Measurements from ENCODE around the gene ZC3HAV1L.
"Not testable (repeated sequence)": the region's sequence is repeated elsewhere in the genome, so short reads cannot be mapped to it uniquely, and the experiment has no call there.

ZC3HAV1L gene

GRCh38 chr7:139035586-139036353, at the start of gene ZC3HAV1L:
Gene ZC3HAV1L, minus strand, starts transcription at chr7:139036042. Its CDS starts 25 bp downstream, at chr7:139036017.
- DNase-seq (ENCODE audit: low read depth in 1 of 2, low spot score in 1 of 2): peak; percentile 28 to 35

- DNase-seq (ENCODE audit: low read depth in 1 of 2, low spot score in 1 of 2): no peak
Measured at GRCh38 chr7:139084709-139085108, 48.9 kb upstream of the ZC3HAV1L start.

- no peak for DNase-seq (ENCODE audit: low read depth in 1 of 2, low spot score in 1 of 2)
Measured at GRCh38 chr7:139081584-139081983, 45.7 kb upstream of the ZC3HAV1L start.

- no peak for DNase-seq (ENCODE audit: low read depth in 1 of 2, low spot score in 1 of 2)
Measured at GRCh38 chr7:139080905-139081304, 45.1 kb upstream of the ZC3HAV1L start.

GRCh38 chr7:139079861-139080260, 44.0 kb upstream of the ZC3HAV1L start:
- DNase-seq (ENCODE audit: low read depth in 1 of 2, low spot score in 1 of 2): no peak

- no peak for DNase-seq (ENCODE audit: low read depth in 1 of 2, low spot score in 1 of 2)
Measured at GRCh38 chr7:139078911-139079310, 43.1 kb upstream of the ZC3HAV1L start.

- no peak for DNase-seq (ENCODE audit: low read depth in 1 of 2, low spot score in 1 of 2)
Measured at GRCh38 chr7:139078399-139078798, 42.6 kb upstream of the ZC3HAV1L start.

- DNase-seq (ENCODE audit: low read depth in 1 of 2, low spot score in 1 of 2): not testable (repeated sequence)
Measured at GRCh38 chr7:139077706-139078105, 41.9 kb upstream of the ZC3HAV1L start.

GRCh38 chr7:139075871-139076686, 40.2 kb upstream of the ZC3HAV1L start:
- DNase-seq (ENCODE audit: low read depth in 1 of 2, low spot score in 1 of 2): no peak

GRCh38 chr7:139075031-139075652, 39.3 kb upstream of the ZC3HAV1L start:
- peak; percentile 28 to 72 for DNase-seq (ENCODE audit: low read depth in 1 of 2, low spot score in 1 of 2)

- no peak for DNase-seq (ENCODE audit: low read depth in 1 of 2, low spot score in 1 of 2)
Measured at GRCh38 chr7:139072796-139073195, 37.0 kb upstream of the ZC3HAV1L start.

GRCh38 chr7:139071680-139072079, 35.8 kb upstream of the ZC3HAV1L start:
- DNase-seq (ENCODE audit: low read depth in 1 of 2, low spot score in 1 of 2): no peak

GRCh38 chr7:139068544-139069399, 32.9 kb upstream of the ZC3HAV1L start:
- no peak for DNase-seq (ENCODE audit: low read depth in 1 of 2, low spot score in 1 of 2)

- DNase-seq (ENCODE audit: low read depth in 1 of 2, low spot score in 1 of 2): no peak
Measured at GRCh38 chr7:139066315-139066714, 30.5 kb upstream of the ZC3HAV1L start.

GRCh38 chr7:139065323-139065722, 29.5 kb upstream of the ZC3HAV1L start:
- DNase-seq (ENCODE audit: low read depth in 1 of 2, low spot score in 1 of 2): no peak

- no peak for DNase-seq (ENCODE audit: low read depth in 1 of 2, low spot score in 1 of 2)
Measured at GRCh38 chr7:139061416-139061815, 25.6 kb upstream of the ZC3HAV1L start.

- no peak for DNase-seq (ENCODE audit: low read depth in 1 of 2, low spot score in 1 of 2)
Measured at GRCh38 chr7:139060695-139061237, 24.9 kb upstream of the ZC3HAV1L start.

- no peak for DNase-seq (ENCODE audit: low read depth in 1 of 2, low spot score in 1 of 2)
Measured at GRCh38 chr7:139059905-139060304, 24.1 kb upstream of the ZC3HAV1L start.

- DNase-seq (ENCODE audit: low read depth in 1 of 2, low spot score in 1 of 2): no peak
Measured at GRCh38 chr7:139058943-139059342, 23.1 kb upstream of the ZC3HAV1L start.

GRCh38 chr7:139055674-139056073, 19.8 kb upstream of the ZC3HAV1L start:
- DNase-seq (ENCODE audit: low read depth in 1 of 2, low spot score in 1 of 2): no peak

GRCh38 chr7:139054656-139055055, 18.8 kb upstream of the ZC3HAV1L start:
- DNase-seq (ENCODE audit: low read depth in 1 of 2, low spot score in 1 of 2): not testable (repeated sequence)

All from activated CD4-positive, alpha-beta T cell treated with anti-CD3 and anti-CD28 coated beads, Interleukin-2, amount 50 U/mL, for 24 hours (primary cell).